Activated T-helper 17 cell treated with anti-CD3 and anti-CD28 coated beads, Interleukin-2, amount 50 U/mL, for 72 hours (primary cell): ENCODE data around the gene RAI14. TPM values are rescaled to one million over a fixed set of nuclear protein-coding genes. Genes with fewer than 3 reads are reported as not detected.

Source experiments
- ATAC-seq: fragments of 150-1000 bp; cut with Tn5 transposase; replicated peaks from 2 replicates; pipeline ENCODE4 v1.10.0; 2021; ENCODE audit warnings: mild to moderate bottlenecking, moderate library complexity
- H3K27ac Mint-ChIP-seq: one replicate; pipeline ENCODE4 v1.8.0; 2022; ENCODE audit warnings: mixed read lengths
- H3K27me3 Mint-ChIP-seq: one replicate; pipeline ENCODE4 v1.8.0; 2022; ENCODE audit warnings: mixed read lengths
- H3K36me3 Mint-ChIP-seq: one replicate; pipeline ENCODE4 v1.8.0; 2022; ENCODE audit warnings: low read depth, mild to moderate bottlenecking, mixed read lengths
- H3K4me1 Mint-ChIP-seq: one replicate; pipeline ENCODE4 v1.8.0; 2022; ENCODE audit warnings: mixed read lengths
- H3K4me3 Mint-ChIP-seq: one replicate; pipeline ENCODE4 v1.8.0; 2022; ENCODE audit warnings: mild to moderate bottlenecking, mixed read lengths
- H3K9me3 Mint-ChIP-seq: one replicate; pipeline ENCODE4 v1.8.0; 2022; ENCODE audit warnings: mixed read lengths
- total RNA-seq, 2 donors: library from RNA; stranded (reverse); gene quantifications; one replicate each; pipeline ENCODE4 v1.2.3, GENCODE V29; 2022

RAI14 gene
- total RNA-seq, 2 donors from 2014 or later, result 0.41 to 3.3 TPM

DNA sequence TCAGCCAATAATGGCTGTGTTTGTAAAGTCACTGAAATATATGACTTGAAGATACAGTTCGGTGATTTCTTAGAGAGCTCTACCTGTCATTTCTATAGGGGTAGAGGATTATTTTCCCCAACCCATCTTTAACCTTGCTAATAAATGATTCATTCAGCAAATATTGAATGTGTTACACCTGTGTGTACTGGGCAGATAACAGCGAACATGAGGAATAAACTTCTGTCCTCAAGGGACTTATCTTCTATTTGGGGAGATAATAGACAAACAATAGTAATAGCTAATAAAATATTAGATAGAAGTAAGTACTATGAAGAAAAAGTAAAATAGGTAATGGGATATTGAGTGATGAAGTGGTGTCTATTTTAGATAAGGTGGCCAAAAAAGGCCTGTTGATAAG is 192.1 kb downstream of the RAI14 start:
- H3K27me3 Mint-ChIP-seq, result peaks cover 5% of the 10 kb centered on the region

DNA sequence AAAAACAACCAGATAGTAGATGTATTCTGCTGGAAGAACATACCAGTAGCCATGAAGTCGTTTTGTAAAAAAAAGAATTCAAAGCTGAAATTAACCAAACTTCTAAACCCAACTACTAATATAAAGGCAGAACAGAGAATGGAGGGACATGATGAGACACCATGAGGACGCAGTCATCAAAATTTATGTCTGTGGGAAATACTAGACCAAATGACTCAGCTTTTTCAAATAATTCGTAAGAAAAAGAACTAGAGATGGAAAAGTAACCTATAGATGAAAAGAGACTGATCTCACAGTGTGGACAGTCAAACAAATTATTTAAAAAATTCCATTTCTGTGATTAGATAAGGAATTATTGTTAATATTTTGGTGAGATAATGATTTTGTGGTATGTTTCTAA is 193.1 kb downstream of the RAI14 start:
- no peak overlapping the region for H3K27ac Mint-ChIP-seq
- peaks cover 5% of the 10 kb centered on the region for H3K27me3 Mint-ChIP-seq
- H3K4me3 Mint-ChIP-seq, result no peak overlapping the region

More for the DNA sequence above, 192.1 kb downstream of the RAI14 start:
- no peak for ATAC-seq
- no peaks in the 10 kb centered on the region for H3K36me3 Mint-ChIP-seq
- no peaks in the 10 kb centered on the region for H3K4me1 Mint-ChIP-seq
- no peaks in the 10 kb centered on the region for H3K9me3 Mint-ChIP-seq
- no peak overlapping the region for H3K27ac Mint-ChIP-seq
- no peak overlapping the region for H3K4me3 Mint-ChIP-seq

DNA sequence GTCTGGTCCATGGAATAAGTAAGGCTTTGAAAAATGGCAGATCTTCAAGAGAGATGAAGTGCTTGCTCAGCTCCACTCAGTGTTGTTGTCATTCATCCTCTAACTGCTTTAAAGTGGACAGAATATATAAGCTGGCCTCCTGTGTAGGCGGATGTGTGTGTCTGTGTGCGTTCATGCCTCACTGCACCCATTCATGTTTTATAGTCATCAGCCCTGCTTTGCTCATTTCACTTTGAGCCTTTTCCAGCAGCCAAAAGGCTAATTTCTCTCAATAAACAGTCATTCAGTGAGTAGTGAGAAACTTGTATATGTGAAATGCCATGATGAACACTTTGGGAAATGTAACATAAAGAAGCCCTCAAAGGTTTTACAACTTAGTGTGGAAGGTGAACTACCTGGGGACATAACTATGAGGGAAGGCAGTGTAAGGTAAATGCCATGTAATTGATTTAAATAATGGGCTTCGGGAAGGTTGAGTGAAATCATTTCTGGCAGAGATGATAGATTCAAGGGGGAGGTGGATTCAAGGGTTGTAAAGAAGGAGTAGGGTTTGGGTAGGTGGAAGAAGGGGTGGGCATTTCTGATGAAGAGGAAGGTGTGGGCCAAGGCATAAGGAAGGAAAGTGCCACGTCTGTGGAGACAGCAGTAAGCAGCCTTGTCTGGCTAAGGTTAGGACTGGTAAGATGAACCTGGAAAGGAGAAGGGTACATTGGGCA is 198.5 kb downstream of the RAI14 start:
- ATAC-seq, result peak; percentile 16
- Mint-ChIP-seq H3K4me3 (no peak overlapping the region), H3K4me1 (no peaks in the 10 kb centered on the region)

More for the DNA sequence above, 193.1 kb downstream of the RAI14 start:
- Mint-ChIP-seq H3K9me3 (no peaks in the 10 kb centered on the region), H3K36me3 (no peaks in the 10 kb centered on the region), H3K4me1 (no peaks in the 10 kb centered on the region)
- no peak for ATAC-seq

DNA sequence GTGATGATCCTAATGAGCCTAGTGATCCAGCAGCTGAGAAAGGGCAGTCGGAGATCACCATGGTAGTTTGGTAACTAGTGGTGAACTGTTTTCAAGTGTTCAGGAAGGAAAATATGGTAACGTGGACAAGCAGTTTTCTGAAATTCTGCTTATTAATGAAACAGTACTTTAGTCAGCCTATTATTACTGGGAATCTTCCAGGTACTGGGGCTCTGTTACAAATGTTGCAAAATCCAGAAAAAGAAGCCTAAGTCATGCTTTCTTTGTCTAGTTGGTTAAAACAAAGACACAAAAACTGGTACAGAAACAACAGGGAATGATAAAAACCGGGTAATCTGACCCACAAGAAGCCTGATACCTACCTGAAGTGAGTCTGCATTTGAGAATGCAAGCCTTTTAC is 201.0 kb downstream of the RAI14 start:
- Mint-ChIP-seq H3K36me3 (no peaks in the 10 kb centered on the region), H3K27ac (no peak overlapping the region), H3K9me3 (no peaks in the 10 kb centered on the region), H3K4me1 (no peaks in the 10 kb centered on the region), H3K4me3 (no peak overlapping the region), H3K27me3 (no peaks in the 10 kb centered on the region)
- no peak for ATAC-seq

More for the DNA sequence above, 198.5 kb downstream of the RAI14 start:
- H3K27ac Mint-ChIP-seq, result no peak overlapping the region
- no peaks in the 10 kb centered on the region for H3K9me3 Mint-ChIP-seq
- H3K27me3 Mint-ChIP-seq, result no peaks in the 10 kb centered on the region
- no peaks in the 10 kb centered on the region for H3K36me3 Mint-ChIP-seq

DNA sequence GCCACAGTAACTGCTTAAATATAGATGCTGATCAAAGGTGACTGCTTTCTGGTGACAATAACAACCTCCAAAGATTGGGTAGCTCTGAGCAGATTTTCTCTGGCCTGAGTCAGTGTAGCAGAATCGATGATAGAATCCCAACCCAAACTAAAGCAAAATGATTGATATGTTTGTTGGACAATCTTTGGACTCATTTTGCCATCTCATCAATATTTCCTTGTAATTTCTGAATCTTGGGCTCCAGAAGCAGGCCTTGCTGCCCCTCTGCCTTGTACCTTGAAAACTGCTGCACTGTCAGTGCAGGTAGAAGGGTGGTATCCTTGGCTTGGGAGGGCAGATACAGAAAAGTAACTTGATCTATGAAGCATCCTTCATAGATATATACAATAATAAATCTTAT is 201.8 kb downstream of the RAI14 start:
- no peak overlapping the region for H3K4me3 Mint-ChIP-seq
- H3K27ac Mint-ChIP-seq, result no peak overlapping the region
- H3K4me1 Mint-ChIP-seq, result no peaks in the 10 kb centered on the region
- ATAC-seq, result no peak
- no peaks in the 10 kb centered on the region for H3K9me3 Mint-ChIP-seq
- no peaks in the 10 kb centered on the region for H3K27me3 Mint-ChIP-seq
- H3K36me3 Mint-ChIP-seq, result no peaks in the 10 kb centered on the region

DNA sequence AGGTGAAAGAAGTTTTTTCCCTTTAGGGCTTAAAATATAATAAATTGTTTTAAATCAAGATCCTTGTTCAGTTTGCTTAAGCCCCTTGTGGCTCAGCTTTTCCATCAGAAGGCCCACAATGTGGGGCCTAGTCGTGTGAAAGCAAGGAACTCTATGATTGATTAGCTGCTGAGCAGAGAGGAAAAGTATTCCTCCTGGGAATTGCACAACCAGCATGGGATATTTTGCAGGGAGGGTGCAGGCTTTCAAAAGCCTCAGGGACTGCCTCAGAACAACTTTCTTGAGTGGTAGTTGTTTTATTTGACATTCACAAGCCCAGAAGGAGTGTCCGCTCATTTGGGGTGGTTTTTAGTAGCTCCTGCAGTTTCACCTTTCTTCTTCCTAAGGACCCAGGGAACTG is 202.7 kb downstream of the RAI14 start:
- Mint-ChIP-seq H3K36me3 (no peaks in the 10 kb centered on the region), H3K9me3 (no peaks in the 10 kb centered on the region), H3K4me3 (no peak overlapping the region), H3K27me3 (no peaks in the 10 kb centered on the region), H3K27ac (no peak overlapping the region), H3K4me1 (no peaks in the 10 kb centered on the region)
- no peak for ATAC-seq

DNA sequence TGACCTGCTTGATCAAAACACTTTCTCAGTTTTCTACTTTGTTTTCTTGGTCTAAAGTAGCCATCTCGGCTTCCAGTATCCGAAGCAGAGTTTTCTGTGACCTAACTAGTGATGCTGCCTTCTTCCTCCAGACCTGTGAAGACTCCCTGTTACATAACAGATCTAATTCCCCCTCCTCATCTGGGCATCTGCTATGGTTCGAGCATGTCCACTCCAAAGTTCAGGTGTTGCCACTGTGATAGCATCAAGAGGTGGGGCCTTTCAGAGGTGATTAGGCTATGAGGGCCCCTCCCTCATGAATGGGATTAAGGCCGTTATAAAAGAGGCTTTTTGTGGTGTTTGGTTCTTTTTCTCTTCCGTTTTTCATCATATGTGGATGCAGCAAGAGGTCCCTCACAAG is 203.1 kb downstream of the RAI14 start:
- no peak for ATAC-seq
- Mint-ChIP-seq H3K27ac (no peak overlapping the region), H3K36me3 (no peaks in the 10 kb centered on the region), H3K9me3 (no peaks in the 10 kb centered on the region), H3K27me3 (no peaks in the 10 kb centered on the region), H3K4me3 (no peak overlapping the region), H3K4me1 (no peaks in the 10 kb centered on the region)

DNA sequence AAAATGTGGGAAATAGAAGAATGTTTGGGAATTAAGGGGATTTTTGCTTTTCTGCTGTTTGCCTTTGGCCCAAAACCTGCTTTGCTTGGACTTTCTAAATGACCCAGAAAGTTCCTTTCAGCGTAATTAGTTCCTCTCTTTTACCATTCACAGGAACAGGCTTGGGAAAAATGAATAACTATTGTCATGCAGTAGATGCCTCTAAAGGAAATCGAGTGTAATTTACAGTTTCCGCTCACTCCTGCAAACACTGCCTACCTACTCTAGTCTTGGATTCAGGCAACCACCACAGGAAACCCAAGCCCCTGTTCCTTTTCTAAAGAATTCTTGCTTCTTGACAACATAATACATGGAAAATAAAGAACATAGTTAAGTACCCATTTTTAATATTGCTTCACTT is 207.8 kb downstream of the RAI14 start:
- no peaks in the 10 kb centered on the region for H3K4me1 Mint-ChIP-seq
- no peak overlapping the region for H3K4me3 Mint-ChIP-seq
- no peaks in the 10 kb centered on the region for H3K9me3 Mint-ChIP-seq
- H3K27me3 Mint-ChIP-seq, result peaks cover 3% of the 10 kb centered on the region
- no peak overlapping the region for H3K27ac Mint-ChIP-seq
- H3K36me3 Mint-ChIP-seq, result no peaks in the 10 kb centered on the region
- no peak for ATAC-seq

DNA sequence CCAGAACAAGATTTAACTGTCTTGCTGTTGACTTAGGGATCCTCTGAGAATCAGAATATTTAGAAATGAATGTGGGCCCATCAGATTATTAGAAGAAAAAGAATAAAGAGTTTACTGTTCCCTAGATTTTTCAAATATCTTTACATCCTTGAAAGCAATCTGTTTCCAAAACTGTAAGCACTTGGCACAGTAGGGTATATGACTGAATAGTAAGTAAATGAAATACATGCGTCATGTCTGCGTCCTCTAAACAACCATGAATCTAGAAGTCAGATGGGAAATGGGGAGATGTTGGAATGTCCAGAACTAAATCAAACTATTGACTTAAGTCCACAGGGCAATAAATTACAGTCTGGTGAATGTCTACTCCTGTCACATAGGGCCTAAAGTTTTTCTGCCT is 209.0 kb downstream of the RAI14 start:
- Mint-ChIP-seq H3K27ac (no peak overlapping the region), H3K9me3 (no peaks in the 10 kb centered on the region), H3K4me1 (no peaks in the 10 kb centered on the region), H3K36me3 (no peaks in the 10 kb centered on the region), H3K4me3 (no peak overlapping the region), H3K27me3 (peaks cover 3% of the 10 kb centered on the region)
- ATAC-seq, result no peak

DNA sequence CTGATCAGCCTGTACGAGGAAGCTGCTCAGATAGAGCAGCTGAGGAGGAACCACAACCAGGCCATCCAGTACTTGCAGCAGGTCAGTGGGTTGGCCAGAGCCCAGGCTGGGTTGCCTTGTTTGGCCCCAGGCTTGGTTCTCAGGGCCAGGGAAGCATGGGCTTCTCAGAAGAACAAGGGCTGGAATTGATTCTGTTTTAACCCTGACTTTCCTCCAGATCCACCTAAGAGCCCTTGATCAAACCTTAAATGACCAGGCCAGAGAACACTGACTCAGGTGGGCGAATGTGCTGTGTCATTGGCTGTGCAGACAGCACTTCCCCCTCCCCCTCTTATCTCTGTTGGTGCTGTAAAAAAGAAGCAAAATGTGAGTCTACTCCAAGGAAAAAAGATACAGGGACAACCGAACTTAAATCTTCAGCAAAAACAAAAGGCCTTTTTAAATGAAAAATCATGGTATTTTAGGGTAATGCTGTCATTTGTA is 210.9 kb downstream of the RAI14 start:
- Mint-ChIP-seq H3K27ac (no peak overlapping the region), H3K9me3 (no peaks in the 10 kb centered on the region), H3K4me1 (no peaks in the 10 kb centered on the region), H3K27me3 (peaks cover 3% of the 10 kb centered on the region), H3K36me3 (no peaks in the 10 kb centered on the region), H3K4me3 (no peak overlapping the region)
- ATAC-seq, result no peak

DNA sequence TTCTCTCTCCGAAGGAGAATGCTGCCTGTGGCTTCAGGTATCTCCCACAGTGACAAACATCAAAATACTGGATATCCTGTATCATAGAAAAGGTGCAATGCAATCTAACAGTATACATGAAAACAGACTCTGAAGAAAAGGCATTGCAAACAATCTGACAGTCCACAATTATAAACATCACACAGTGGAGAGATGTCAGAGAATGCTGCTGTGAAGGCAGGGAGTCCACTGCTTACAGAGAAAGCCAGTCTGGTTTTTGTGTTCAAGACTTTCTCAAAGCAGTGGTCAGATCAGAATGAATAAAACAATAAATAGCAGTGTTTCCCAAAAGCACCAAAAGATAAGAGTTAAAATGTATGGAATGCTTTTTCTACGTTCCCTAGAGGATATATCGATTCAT is 211.5 kb downstream of the RAI14 start:
- ATAC-seq, result no peak
- H3K9me3 Mint-ChIP-seq, result no peaks in the 10 kb centered on the region
- H3K27me3 Mint-ChIP-seq, result peaks cover 3% of the 10 kb centered on the region
- H3K4me1 Mint-ChIP-seq, result no peaks in the 10 kb centered on the region
- H3K27ac Mint-ChIP-seq, result no peak overlapping the region
- no peak overlapping the region for H3K4me3 Mint-ChIP-seq
- no peaks in the 10 kb centered on the region for H3K36me3 Mint-ChIP-seq

DNA sequence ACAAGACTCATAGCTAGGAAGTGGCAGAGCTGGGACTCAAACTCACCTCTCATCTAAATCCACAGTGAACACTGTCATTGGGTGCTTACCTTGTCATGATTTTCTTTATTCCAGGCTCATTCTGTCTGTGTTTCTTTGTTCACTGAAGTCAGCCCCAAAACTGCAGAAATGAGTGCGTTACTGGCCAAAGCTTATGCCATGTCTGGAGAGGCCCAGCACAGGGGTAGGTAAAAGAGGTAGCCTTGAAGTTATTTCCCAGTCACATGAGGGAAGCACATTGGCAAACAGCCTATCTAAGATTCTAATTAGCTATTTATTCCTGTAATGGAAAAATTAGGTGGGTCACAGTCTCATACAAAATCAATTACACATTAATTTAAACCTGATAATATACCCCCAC is 212.7 kb downstream of the RAI14 start:
- H3K27ac Mint-ChIP-seq, result no peak overlapping the region
- no peaks in the 10 kb centered on the region for H3K36me3 Mint-ChIP-seq
- no peaks in the 10 kb centered on the region for H3K4me1 Mint-ChIP-seq
- no peaks in the 10 kb centered on the region for H3K9me3 Mint-ChIP-seq
- no peak overlapping the region for H3K4me3 Mint-ChIP-seq
- H3K27me3 Mint-ChIP-seq, result peaks cover 8% of the 10 kb centered on the region
- ATAC-seq, result no peak

DNA sequence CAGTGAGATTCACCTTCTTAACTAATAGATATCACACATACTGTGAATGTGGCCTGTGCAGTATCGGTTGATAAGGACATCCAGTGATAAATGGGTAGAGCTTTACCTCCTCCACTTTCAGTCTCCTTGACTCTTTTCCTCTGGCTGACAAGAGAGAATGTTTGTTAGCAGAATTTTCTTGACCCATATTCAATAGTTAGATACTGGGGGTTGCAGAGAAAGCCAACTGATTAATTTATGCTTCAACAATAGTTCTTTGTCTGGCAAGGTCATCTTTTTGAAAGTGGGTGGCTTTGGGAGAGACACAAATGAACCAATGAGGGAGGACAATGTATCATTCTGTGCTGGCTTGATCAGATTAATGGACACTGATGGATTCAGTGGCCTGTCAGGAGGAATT is 213.1 kb downstream of the RAI14 start:
- no peaks in the 10 kb centered on the region for H3K4me1 Mint-ChIP-seq
- no peaks in the 10 kb centered on the region for H3K9me3 Mint-ChIP-seq
- no peak for ATAC-seq
- no peak overlapping the region for H3K27ac Mint-ChIP-seq
- no peaks in the 10 kb centered on the region for H3K36me3 Mint-ChIP-seq
- H3K4me3 Mint-ChIP-seq, result no peak overlapping the region
- peaks cover 10% of the 10 kb centered on the region for H3K27me3 Mint-ChIP-seq

DNA sequence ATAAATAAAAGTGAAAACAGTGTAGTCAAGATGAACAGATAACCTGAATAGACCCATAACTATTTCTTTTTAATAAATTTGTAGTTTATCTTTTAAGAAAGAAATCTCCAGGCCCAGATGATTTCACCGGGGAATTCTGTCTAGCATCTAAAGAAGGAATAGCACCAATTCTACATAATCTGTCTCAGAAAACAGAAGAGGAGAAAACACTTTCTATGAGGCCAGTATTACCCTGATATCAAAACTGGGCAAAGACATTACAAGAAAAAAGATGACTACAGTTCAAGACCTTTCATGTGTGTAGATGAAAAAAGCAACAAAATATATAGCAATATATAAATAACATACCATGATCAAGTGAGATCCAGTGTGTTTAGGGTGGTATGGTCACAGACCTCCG is 214.3 kb downstream of the RAI14 start:
- no peak for ATAC-seq
- Mint-ChIP-seq H3K36me3 (no peaks in the 10 kb centered on the region), H3K4me3 (no peak overlapping the region), H3K27me3 (peaks cover 12% of the 10 kb centered on the region), H3K9me3 (peaks cover under 1% of the 10 kb centered on the region), H3K27ac (no peak overlapping the region), H3K4me1 (no peaks in the 10 kb centered on the region)

DNA sequence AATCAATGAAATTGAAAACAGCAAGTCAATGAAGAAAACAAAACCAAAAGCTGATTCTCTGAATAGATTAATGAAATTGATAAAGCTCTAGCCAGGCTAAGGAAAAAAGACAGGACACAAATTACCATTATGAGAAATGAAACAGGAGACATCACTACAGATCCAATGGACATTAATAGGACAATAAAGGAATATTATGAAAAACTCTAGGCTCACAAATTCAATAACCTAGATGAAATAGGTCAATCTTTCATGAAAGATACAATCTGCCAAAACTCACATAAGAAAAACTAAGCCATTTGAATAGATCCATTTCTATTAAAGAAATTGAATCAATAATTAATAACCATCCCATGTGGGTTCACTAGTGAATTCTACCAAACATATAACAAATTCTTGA is 220.1 kb downstream of the RAI14 start:
- Mint-ChIP-seq H3K27ac (no peak overlapping the region), H3K4me3 (no peak overlapping the region), H3K27me3 (peaks cover 21% of the 10 kb centered on the region), H3K9me3 (peaks cover 4% of the 10 kb centered on the region), H3K4me1 (no peaks in the 10 kb centered on the region), H3K36me3 (no peaks in the 10 kb centered on the region)
- ATAC-seq, result no peak

DNA sequence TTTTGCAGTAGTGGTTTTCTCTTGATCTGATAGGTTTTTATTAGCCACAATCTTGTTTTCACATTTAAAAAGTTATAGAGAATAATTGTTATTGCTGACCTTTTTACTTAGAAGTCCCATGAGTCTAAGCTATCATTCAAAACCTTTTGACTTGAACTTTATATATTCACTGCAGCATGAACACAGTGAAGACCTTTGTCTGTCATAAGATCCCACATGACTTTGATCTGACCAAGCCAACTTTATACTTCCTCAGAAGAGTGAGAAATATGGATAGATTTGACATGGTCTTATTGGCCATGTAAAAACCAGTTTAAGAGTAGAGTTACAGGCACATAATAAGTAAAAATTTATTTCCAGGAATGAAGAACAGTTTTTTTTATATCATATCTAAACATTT is 225.1 kb downstream of the RAI14 start:
- H3K4me3 Mint-ChIP-seq, result no peak overlapping the region
- ATAC-seq, result no peak
- H3K27me3 Mint-ChIP-seq, result peaks cover 11% of the 10 kb centered on the region
- H3K36me3 Mint-ChIP-seq, result no peaks in the 10 kb centered on the region
- H3K27ac Mint-ChIP-seq, result no peak overlapping the region
- H3K4me1 Mint-ChIP-seq, result no peaks in the 10 kb centered on the region
- H3K9me3 Mint-ChIP-seq, result no peaks in the 10 kb centered on the region
